Activated effector memory CD4-positive, alpha-beta T cell treated with Interleukin-2 at 50 U/mL for 16 hours (primary cell): ENCODE measurements around the gene SEMA3C.
"Not testable (repeated sequence)": the region's sequence is repeated elsewhere in the genome, so short reads cannot be mapped to it uniquely, and the experiment has no call there.

Experiments used
- DNase-seq: peaks from one replicate; pipeline ENCODE4 v3.0.0-alpha.2; 2020

SEMA3C gene

GRCh38 chr7:80918909-80919721 is at the start of gene SEMA3C:
SEMA3C (minus strand) TSS chr7:80919051; CDS start chr7:80916781, 2,270 bp downstream.
- DNase-seq, result no peak

GRCh38 chr7:80968606-80969005 is 49.8 kb upstream of the SEMA3C start:
- no peak for DNase-seq

- no peak for DNase-seq
Measured at GRCh38 chr7:80967917-80968297, 49.1 kb upstream of the SEMA3C start.

GRCh38 chr7:80967071-80967916 is 48.4 kb upstream of the SEMA3C start:
- no peak for DNase-seq

GRCh38 chr7:80960244-80960795 is 41.5 kb upstream of the SEMA3C start:
- DNase-seq, result no peak

- DNase-seq, result no peak
Measured at GRCh38 chr7:80957226-80957777, 38.5 kb upstream of the SEMA3C start.

GRCh38 chr7:80954191-80954590 is 35.3 kb upstream of the SEMA3C start:
- DNase-seq, result no peak

GRCh38 chr7:80950550-80950967 is 31.7 kb upstream of the SEMA3C start:
- DNase-seq, result no peak

GRCh38 chr7:80949449-80949848 is 30.6 kb upstream of the SEMA3C start:
- no peak for DNase-seq

GRCh38 chr7:80946858-80947257 is 28.0 kb upstream of the SEMA3C start:
- DNase-seq, result no peak

GRCh38 chr7:80945976-80946375 is 27.1 kb upstream of the SEMA3C start:
- DNase-seq, result no peak

- no peak for DNase-seq
Measured at GRCh38 chr7:80943342-80943741, 24.5 kb upstream of the SEMA3C start.

GRCh38 chr7:80942261-80943041 is 23.6 kb upstream of the SEMA3C start:
- no peak for DNase-seq

GRCh38 chr7:80941208-80941758 is 22.4 kb upstream of the SEMA3C start:
- no peak for DNase-seq

- DNase-seq, result no peak
Measured at GRCh38 chr7:80940539-80941207, 21.8 kb upstream of the SEMA3C start.

GRCh38 chr7:80937336-80937735 is 18.5 kb upstream of the SEMA3C start:
- no peak for DNase-seq

GRCh38 chr7:80935991-80936780 is 17.3 kb upstream of the SEMA3C start:
- DNase-seq, result no peak

- no peak for DNase-seq
Measured at GRCh38 chr7:80934321-80934720, 15.5 kb upstream of the SEMA3C start.

GRCh38 chr7:80932536-80932935 is 13.7 kb upstream of the SEMA3C start:
- no peak for DNase-seq

- DNase-seq, result no peak
Measured at GRCh38 chr7:80929619-80930018, 10.8 kb upstream of the SEMA3C start.

- DNase-seq, result not testable (repeated sequence)
Measured at GRCh38 chr7:80926955-80927354, 8.1 kb upstream of the SEMA3C start.
